Ecto neural progenitor cell (in vitro differentiated cells): Measurements from ENCODE around the gene IFNL3.
"Not testable (repeated sequence)": the region's sequence is repeated elsewhere in the genome, so short reads cannot be mapped to it uniquely, and the experiment has no call there.

ENCODE experiments used
- DNase-seq: peaks from one replicate; pipeline ENCODE4 v3.0.0-alpha.2; 2018; ENCODE audit warnings: low spot score

Gene IFNL3

DNA sequence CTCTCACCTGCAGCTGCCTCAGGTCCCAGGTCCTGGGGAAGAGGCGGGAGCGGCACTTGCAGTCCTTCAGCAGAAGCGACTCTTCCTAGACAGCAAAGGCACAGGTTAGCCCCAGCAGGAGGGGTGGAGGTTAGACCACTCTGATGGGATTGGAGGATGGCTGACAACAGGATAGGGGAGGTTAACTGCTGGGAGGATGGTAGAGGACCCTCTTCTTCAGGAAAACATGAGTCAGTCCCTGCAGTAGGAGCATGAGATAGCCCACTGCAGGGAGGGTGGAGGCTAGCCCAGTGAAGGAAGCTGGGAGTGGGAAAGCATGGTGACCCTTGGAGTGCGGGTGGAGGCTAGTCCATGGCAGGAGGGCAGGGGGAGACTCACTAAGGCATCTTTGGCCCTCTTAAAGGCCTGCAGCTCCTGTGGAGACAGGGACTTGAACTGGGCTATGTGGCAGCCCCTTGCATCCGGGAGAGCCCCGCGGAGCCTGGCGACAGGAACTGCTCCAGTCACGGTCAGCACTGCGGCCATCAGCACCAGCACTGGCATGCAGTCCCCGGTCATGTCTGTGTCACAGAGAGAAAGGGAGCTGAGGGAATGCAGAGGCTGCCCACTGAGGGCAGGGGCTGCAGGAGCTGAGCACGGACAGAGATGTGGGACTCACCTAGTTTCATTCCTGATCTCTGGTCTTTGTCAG, at the start of gene IFNL3:
Gene IFNL3 (minus strand): TSS at position 597 of the 691 bp plus-strand sequence. CDS start 39 bp downstream, at position 558.
- not testable (repeated sequence) for DNase-seq

DNA sequence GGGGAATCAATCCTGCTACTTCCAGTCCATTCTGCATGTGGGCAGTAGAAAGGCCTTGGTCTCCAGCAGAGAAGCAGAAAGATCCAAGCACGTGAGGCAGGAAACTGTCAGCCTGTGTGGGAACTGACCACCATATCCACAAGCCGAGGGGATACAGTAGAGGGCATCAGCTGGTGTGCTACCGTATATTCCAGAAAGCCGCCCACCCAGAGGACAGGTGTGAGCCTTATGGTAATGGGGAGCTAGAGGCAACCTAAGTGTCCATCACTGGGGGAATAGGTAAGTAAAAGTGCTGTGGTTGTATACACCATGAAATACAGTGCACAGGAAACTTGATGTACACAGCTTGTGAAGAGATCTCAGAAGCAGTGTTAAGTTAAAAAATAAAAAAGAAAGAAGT, 48.6 kb upstream of the IFNL3 start:
- DNase-seq: no peak

DNA sequence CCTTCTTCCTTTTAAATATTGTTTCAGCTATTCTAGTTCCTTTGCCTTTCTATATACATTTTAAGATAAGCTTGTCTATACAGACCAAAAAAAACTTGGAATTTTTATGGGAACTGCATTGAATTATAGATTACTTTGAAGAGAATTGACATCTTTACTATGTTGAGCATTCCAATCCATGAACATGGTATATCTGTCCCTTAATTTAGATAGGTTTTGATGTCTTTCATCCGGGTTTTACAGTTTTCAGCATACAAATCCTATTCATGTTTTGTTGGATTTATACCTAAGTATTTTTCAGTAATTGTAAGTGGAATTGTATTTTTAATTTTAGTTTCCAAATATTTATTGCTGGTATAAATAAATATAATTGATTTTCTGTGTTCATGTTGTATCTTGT, 39.2 kb upstream of the IFNL3 start:
- no peak for DNase-seq

DNA sequence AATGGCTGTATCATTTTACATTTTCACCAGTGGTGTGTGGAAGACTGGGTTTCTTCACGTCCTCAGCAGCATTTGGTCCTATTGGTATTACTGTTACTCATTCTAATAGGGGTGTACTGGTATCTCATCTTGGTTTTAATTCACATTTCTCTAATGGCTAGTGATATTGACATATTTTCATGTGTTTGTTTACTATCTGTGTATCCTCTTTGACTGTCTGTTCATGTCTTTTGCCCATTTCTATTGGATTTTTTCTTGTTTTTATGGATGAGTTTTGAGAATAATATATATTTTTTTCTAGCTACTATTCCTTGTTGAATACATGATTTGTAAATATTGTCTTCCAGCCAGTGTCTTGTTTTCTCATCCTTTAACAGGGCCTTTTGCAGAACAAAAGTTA, 37.2 kb upstream of the IFNL3 start:
- no peak for DNase-seq

DNA sequence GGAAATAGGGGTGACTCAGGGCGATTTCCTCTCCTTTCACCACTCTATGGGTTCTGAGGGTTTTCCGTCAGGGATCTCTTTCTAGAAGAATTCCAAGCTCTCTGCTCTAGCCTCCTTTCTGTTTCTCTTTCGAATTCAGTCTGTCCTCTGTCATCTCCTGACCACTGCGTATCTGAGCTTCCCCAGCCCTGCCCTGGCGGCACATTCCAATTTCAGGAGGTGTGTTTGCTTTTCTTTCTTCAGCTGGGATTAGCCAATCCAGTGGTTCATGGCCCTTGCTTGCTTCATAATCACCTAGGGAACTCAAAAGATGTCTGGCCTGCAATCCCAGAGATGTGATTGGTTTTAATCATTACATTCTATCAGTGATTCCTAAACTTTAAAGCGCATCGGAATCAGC, 32.8 kb upstream of the IFNL3 start:
- DNase-seq: no peak

DNA sequence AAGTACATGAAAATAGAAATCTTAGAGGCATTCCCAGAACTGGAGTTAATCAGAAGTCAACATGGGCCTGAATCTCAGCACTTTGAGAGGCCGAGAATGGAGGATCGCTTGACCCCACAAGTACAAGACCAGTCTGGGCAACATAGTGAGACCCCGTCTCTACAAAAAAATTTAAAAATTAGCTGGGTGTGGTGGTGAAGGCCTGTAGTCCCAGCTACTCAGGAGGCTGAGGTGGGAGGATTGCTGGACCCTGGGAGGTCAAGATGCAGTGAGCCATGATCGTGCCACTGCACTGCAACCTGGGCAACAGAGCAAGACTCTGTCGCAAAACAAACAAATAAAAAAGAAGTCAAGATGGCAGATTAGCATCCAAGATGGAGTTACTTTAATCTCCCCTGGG, 31.9 kb upstream of the IFNL3 start:
- no peak for DNase-seq

DNA sequence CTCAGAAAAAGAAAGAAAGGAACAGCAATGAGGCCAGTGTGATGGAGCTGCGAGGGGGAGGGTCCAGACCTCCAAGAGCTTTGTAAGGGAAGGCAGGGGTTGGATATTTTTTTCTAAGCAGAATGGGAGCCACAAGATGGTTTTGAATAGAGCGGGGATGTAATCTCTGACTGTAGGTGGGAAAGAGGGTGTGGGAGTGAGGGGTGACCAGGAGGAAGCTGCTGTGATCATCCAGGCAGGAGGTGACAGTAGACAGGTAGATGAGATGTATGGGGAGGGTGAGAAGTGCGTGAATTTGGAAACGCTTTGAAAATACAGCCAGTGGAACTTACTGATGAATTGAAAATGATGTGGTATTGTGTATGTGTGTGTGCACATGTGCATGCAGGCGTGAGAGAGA, 30.8 kb upstream of the IFNL3 start:
- DNase-seq: no peak

DNA sequence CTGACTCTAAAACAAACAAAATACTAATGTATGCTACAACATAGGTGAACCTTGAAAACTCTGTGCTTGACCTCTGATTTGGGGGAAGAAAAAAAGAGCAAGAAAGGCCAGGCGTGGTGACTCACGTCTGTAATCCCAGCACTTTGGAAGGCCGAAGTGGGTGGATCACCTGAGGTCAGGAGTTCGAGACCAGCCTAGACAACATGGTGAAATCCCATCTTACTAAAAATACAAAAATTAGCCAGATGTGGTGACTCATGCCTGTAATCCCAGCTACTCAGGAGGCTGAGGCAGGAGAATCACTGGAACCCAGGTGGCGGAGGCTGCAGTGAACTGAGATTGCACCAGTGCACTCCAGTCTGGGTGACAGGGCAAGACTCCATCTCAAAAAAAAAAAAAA, 29.1 kb upstream of the IFNL3 start:
- not testable (repeated sequence) for DNase-seq

DNA sequence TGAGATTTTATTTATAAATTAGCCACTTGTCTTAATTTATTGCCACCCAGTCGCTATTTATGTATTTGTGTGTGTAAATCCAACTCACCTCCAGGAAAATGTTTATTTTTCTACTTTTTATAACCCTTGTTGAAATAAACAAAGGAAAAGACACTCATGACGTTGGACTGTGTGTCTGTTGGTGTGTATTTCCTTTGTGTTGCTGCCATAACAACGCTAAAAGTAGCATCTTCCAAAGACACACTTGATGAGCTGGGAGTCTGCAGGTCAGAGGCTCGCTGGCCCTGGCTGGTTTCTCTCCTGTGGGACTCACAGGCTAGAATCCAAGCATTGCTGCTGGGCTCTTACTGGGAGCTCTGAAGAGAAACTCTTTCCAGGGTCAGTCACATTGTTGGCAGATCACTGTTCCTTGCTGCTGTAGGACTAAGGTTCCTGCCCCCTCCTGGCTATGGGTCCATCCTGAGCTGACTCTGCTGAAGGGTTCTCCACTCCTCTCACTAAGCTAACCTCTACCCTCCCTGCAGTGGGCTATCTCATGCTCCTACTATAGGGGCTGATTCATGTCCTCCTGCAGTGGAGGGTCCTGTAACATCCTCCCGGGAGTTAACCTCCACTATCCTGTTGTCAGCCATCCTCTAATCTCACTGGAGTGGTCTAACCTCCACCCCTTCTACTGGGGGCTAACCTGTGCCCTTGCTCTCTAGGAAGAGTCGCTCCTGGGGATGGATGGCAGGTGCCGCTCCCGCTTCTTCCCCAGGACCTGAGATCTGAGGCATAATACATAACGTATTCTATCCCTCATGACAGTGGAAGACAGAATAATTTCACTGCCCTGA, 25.4 kb upstream of the IFNL3 start:
- no peak for DNase-seq

DNA sequence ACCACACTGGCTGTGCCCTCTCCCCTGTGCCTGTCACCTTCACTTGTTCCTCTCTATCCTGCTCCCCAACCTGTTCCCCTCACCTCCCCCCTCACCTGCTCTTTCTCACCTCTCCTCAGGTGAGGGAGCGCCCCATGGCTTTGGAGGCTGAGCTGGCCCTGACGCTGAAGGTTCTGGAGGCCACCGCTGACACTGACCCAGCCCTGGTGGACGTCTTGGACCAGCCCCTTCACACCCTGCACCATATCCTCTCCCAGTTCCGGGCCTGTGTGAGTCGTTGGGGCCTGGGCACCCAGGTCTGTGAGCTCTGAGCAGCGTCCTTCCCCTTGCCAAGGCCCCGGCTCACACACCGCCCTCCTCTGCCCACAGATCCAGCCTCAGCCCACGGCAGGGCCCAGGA, 24.6 kb upstream of the IFNL3 start:
- DNase-seq: not testable (repeated sequence)

DNA sequence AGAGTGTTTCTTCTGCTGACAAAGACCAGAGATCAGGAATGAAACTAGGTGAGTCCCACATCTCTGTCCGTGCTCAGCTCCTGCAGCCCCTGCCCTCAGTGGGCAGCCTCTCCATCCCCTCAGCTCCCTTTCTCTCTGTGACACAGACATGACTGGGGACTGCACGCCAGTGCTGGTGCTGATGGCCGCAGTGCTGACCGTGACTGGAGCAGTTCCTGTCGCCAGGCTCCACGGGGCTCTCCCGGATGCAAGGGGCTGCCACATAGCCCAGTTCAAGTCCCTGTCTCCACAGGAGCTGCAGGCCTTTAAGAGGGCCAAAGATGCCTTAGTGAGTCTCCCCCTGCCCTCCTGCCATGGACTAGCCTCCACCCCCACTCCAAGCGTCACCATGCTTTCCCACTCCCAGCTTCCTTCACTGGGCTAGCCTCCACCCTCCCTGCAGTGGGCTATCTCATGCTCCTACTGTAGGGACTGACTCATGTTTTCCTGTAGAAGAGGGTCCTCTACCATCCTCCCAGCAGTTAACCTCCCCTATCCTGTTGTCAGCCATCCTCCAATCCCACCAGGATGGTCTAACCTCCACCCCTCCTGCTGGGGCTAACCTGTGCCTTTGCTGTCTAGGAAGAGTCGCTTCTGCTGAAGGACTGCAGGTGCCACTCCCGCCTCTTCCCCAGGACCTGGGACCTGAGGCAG, 23.9 kb upstream of the IFNL3 start:
- not testable (repeated sequence) for DNase-seq

DNA sequence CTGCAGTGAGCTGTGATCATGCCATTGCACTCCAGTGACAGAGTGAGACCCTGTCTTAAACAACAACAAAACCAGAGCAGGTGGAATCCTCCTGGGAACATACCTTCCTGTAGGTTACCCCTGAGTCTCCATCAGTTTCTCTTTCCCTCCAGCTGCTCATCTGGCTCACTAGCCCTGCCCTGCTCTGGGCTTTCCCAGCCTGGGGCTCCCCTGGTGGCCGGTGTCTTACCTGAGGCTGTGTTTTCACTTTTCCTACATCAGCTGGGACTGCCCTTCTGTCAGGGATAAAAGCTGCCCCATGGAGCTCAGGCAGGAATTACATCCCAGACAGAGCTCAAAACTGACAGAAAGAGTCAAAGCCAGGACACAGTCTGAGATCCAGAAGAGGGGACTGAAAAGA, 23.3 kb upstream of the IFNL3 start, which contains the start of gene IFNL2:
Gene IFNL2 (plus strand): TSS at position 312 of the 400 bp plus-strand sequence. CDS start 173 bp downstream, outside the sequence.
- DNase-seq: not testable (repeated sequence)

DNA sequence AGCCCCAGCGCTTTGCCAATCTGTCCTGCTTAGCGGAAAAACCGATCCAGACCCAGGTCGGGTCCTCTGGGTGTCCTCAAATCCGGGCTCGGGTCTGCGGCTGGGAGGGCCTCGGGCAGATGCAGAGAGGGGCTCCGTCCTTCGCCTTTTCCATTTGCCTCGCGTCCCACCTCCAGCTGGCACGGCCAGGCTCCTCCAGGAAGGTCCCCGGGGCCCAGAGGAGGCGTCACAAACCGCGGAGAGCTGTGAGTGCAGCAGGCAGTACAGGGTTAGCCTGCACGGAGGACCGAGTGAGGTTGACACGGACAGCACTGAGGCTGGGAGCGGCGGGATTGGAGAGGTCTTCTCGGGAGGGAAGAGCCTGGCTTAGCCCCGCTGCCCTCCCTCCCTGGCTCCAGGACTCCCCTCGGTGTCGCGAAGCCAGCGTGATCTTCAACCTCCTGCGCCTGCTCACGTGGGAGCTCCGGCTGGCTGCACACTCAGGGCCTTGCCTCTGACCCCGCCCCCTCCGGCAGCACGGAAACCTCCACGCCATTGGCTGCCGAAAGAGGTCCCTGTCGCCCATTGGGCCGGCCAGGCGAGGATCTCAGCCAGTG, 20.6 kb upstream of the IFNL3 start:
- peak; percentile 53 for DNase-seq

DNA sequence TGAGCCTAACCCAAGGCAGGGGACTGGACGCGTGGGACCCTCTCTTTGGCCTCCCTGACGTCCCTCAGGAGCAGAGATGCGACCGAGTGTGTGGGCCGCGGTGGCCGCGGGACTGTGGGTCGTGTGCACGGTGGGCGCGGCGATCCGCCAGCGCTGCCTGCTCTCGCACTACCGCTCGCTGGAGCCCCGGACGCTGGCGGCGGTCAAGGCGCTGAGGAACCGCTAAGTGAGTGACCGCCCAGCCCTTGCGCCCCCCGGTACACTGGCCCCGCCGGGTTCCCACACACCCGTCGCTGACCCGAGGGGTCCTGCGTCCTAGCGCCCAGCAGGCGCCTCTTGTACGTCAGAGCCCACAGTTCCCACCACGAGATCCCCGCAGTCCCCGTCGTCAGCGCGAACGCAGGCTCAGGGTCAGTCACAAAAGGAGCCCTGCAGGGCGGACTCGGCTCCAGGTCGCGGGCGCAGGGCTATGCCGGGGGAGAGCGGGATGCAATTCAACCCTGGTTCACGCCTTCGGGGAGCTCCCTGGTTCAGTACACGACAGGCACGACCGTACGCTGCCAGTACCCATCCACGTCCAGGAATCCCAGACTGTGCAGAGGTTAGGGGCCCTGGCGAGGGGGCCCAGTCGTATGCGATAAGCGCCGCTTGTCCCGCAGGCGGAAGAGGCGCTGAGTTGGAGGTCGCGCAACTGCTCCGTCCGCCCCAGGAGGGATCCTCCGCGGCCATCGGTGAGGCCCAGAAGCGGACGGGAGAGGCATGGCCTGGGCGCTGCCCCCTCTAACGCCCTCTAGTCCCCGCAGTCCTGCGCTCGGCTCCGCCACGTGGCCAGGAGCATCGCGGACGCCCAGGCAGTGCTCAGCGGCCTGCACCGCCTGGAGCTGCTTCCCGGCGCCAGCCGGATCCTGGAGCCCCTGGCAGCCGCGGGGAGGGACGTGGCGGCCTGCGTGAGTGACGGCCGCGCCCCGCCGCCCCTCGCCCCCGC, 19.8 kb upstream of the IFNL3 start:
- DNase-seq: peak; percentile 77

DNA sequence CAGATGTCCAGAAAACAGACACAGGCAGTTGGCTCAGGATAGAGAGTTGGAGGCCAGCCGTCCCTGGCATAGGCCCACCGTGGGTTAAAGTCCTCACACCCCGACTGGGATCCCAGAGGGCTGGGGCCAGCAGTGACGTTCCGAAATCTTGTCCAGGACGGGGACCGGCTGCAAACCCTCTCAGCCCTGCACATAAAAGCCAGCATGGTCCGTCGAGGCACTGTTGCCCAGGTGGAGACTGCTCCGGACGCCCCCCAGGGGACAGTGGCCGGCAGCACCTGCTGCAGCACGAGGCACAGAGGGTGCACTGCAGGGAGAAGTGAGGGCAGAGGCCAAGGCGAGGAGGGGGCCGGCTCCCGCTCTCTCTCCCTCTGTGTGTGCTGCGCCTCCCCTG, 19.1 kb upstream of the IFNL3 start:
- DNase-seq: peak; percentile 53

DNA sequence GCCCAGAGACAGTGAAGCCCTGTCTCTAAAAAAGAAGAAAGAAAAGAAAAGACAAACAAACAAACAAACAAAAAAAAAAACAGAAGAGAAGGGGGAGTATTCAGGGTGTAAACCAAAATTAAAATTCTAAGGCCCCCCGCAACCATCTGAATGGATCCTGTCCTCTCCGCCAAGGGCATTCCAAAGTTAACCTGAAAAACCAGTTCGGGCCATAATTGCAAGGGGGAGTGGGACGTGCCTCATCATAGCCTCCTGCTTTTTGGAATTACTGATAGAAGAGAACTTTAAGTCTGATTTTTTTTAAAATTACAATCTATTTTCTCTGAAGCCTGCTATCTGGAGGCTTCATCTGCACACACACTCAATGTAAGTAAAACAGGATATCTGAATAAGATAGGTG, 17.7 kb upstream of the IFNL3 start:
- no peak for DNase-seq

DNA sequence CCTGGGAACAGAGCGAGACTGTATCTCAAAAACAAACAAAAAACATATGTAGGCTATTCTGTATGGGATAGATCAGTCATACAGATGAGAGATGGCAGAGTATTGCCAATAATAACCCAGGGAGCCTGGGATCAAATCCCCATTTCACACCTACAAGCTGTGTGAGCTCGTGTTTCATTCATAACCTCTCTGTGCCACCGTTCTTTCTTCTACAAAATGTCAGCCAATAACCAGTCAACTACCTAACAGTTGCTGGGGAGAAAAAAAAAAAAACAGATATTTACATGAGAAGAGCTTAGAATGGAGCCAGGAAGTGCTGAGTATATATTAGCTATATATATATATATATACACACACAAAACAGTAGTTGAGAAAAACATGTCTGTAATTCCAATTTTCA, 16.9 kb upstream of the IFNL3 start:
- DNase-seq: no peak

DNA sequence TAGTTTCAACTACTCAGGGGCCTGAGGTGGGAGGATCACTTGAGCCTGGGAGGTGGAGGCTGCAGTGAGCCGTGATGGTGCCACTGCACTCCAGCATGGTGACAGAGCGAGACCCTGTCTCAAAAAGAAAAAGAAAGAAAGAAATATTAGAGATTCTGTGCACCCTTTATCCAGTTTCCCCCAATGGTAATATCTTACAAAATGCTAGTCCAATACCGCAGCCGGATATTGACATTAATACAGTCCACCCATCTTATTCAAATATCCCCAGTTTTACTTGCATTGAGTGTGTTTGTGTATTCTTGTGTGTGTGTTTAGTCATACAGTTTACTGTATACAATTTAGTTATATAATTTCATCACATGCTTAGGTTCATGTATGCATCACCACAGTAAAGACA, 12.4 kb upstream of the IFNL3 start:
- no peak for DNase-seq

DNA sequence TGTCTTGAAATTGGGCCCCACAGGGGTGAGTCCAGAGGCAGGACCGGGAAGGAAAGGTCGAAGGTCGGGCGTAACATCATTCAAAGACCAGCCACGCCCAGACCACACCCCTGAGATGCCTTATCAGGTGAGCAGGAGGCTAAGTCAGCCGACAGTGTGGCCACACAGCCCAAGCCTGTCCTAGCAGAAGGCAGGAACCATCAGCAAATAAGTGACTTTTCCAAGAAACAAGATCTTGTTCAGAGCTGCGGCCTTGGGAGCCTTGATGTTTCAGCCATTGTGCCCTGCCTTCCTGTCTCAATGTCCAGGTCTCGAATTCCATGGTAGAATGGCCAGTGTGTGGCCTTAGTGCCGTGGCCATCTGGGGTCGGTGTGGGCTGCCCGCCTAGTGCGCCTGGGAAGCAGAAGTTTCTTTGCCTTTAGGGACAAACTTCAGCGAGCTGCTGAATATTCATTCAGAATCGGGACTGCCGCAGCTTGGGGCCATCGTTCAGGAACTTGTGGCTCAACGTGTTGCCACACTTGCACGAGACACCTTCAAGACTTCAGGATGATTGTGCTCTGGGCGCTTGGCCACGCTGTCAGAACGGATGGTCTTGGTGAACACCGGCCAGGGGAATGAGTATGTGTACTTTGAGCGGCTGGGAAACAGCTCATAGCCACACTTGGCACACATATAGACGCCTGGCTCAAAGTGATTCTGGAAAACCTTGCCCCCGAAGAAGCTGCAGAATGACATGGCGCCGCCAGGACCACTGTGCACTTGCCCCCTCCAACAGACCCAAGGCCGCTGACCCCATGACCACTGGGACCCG, 9.9 kb upstream of the IFNL3 start:
- DNase-seq: no peak
